Measurements from ENCODE around the gene SHISAL2A. TPM values are rescaled to one million over a fixed set of nuclear protein-coding genes. Genes with fewer than 3 reads are reported as not detected.

The SHISAL2A gene
- total RNA-seq, 1 donor from 2014 or later, result not detected

DNA sequence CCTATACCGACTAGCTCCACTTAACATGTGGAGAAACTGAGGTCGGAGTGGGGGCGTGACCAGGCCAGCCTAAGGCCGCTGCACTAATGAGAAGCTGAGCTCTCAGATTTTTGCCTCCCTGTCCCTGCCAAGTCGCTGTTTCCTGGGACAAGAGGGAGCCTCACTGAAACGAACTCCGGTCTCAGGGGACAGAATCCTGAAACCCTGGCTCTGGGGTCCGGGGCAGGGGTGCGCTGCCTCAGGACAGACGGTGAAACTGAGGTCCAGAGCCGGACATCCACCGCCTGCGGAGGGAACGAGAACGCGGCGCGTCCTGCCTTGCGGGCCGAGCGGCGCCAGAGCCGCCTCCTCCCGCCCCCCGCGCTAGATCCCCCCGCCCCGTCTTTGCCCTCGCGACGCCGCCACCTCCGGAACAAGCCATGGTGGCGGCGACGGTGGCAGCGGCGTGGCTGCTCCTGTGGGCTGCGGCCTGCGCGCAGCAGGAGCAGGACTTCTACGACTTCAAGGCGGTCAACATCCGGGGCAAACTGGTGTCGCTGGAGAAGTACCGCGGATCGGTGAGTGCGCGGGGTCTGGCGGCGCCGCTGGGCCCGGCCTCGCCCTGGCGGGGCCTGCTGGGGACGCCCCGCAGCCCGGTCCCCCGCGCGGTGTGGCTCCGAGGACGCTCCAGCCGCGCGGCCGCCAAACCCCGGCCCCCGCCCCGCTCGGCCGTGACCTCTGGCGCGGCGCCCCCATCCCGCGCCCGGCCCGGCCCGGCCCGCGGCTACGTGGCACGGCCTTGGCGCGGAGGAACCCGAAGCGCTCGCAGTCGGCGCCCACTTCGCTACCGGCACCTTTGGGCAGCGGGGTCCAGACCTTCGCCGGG, 30.7 kb upstream of the SHISAL2A start, which contains the start of gene GPX7:
TSS of gene GPX7 (plus strand) at position 381 of the 865 bp plus-strand sequence. CDS start at position 420, 39 bp downstream.
- DNase-seq (ENCODE audit: low read depth) (peak; percentile 49), FAIRE-seq (no peak)
- Mint-ChIP-seq H3K27me3 (ENCODE audit: low read depth, unreplicated experiment) (peaks cover 39% of the 10 kb centered on the region), H3K4me1 (ENCODE audit: low read depth, unreplicated experiment) (peaks cover 4% of the 10 kb centered on the region), H3K36me3 (ENCODE audit: low read depth, unreplicated experiment) (peaks cover 5% of the 10 kb centered on the region), H3K9me3 (ENCODE audit: unreplicated experiment) (peaks cover 4% of the 10 kb centered on the region), H3K4me3 (ENCODE audit: unreplicated experiment) (peak within 1 kb of the TSS; percentile 73), H3K27ac (ENCODE audit: unreplicated experiment) (peak within 1 kb of the TSS; percentile 60)
- Histone ChIP-seq H3K4me1 (ENCODE audit: insufficient read depth, low read length) (peaks cover 12% of the 10 kb centered on the region), H3K27ac (ENCODE audit: low read depth, low read length) (peak within 1 kb of the TSS; percentile 35), H3K36me3 (ENCODE audit: insufficient read depth, low read length) (no peaks in the 10 kb centered on the region), H2AFZ (ENCODE audit: low read depth, low read length) (peak within 1 kb of the TSS; percentile 99), H3K4me2 (ENCODE audit: low read length) (peak within 1 kb of the TSS; percentile 89), H3K4me3 (ENCODE audit: insufficient read depth, low read depth, low read length) (peak within 1 kb of the TSS; percentile 65), H3K9me3 (ENCODE audit: insufficient read depth, low read depth, low read length) (no peaks in the 10 kb centered on the region), H3K27me3 (ENCODE audit: insufficient read depth, low read length) (no peaks in the 10 kb centered on the region), H4K20me1 (ENCODE audit: insufficient read depth, low read length) (no peaks in the 10 kb centered on the region), H3K79me2 (ENCODE audit: insufficient read depth, low read length) (peaks cover 3% of the 10 kb centered on the region), H3K9ac (ENCODE audit: low read length) (peak within 1 kb of the TSS; percentile 86)
- TF ChIP-seq EZH2 (IDR thresholded peaks at IDR 0.05; ENCODE audit: insufficient read depth, low read length), result no peak
- TF ChIP-seq, protein P1, sequence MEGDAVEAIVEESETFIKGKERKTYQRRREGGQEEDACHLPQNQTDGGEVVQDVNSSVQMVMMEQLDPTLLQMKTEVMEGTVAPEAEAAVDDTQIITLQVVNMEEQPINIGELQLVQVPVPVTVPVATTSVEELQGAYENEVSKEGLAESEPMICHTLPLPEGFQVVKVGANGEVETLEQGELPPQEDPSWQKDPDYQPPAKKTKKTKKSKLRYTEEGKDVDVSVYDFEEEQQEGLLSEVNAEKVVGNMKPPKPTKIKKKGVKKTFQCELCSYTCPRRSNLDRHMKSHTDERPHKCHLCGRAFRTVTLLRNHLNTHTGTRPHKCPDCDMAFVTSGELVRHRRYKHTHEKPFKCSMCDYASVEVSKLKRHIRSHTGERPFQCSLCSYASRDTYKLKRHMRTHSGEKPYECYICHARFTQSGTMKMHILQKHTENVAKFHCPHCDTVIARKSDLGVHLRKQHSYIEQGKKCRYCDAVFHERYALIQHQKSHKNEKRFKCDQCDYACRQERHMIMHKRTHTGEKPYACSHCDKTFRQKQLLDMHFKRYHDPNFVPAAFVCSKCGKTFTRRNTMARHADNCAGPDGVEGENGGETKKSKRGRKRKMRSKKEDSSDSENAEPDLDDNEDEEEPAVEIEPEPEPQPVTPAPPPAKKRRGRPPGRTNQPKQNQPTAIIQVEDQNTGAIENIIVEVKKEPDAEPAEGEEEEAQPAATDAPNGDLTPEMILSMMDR (IDR thresholded peaks at IDR 0.05; ENCODE audit: insufficient read depth, low read depth, low read length), result no peak

DNA sequence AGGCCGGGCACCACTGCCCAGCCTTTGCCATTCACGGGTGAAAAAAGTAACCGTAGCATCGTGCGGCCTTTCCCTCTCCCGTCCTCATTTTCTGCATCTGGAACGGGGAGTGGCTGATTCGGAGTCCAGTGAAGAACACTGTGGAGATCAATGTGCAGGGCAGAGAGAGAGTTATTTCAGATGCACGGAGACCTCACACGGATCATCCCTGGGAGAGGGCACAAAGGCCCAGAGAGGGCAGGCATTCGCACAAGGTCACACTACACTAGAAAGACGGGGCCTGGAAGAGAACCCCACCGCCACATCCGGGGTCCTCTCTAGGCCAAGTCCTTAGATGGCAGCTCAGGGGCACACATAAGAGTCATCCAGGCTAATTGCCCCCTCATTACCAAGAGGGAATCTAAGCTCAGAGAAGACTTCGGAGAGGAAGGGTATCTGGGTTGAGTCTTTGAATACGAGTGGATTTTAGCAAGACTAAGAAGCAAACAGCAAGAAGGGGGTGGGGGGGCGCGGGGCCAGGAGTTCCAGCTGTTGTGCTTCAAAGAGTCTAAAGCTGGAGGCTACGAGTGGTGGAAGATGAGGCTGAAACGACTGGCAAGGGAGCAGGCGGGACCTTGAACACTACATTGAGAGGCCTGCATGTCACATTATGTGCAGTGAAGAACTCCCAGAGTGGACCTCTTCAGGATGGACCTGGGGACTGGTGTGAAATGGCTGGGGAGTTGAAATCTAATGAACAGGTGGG, 29.9 kb upstream of the SHISAL2A start:
- peak overlapping the region; percentile 90 for H2AFZ ChIP-seq (ENCODE audit: low read depth, low read length)
- peak overlapping the region; percentile 86 for H3K9ac ChIP-seq (ENCODE audit: low read length)
- H3K4me2 ChIP-seq (ENCODE audit: low read length), result peak overlapping the region; percentile 89
- H3K36me3 ChIP-seq (ENCODE audit: insufficient read depth, low read length), result no peaks in the 10 kb centered on the region
- H3K4me1 Mint-ChIP-seq (ENCODE audit: low read depth, unreplicated experiment), result peaks cover 4% of the 10 kb centered on the region
- H3K4me3 ChIP-seq (ENCODE audit: insufficient read depth, low read depth, low read length), result peak overlapping the region; percentile 65
- H4K20me1 ChIP-seq (ENCODE audit: insufficient read depth, low read length), result no peaks in the 10 kb centered on the region
- peak overlapping the region; percentile 8 for H3K27ac Mint-ChIP-seq (ENCODE audit: unreplicated experiment)
- H3K9me3 Mint-ChIP-seq (ENCODE audit: unreplicated experiment), result peaks cover 4% of the 10 kb centered on the region
- H3K36me3 Mint-ChIP-seq (ENCODE audit: low read depth, unreplicated experiment), result peaks cover 7% of the 10 kb centered on the region
- peaks cover 3% of the 10 kb centered on the region for H3K79me2 ChIP-seq (ENCODE audit: insufficient read depth, low read length)
- H3K27ac ChIP-seq (ENCODE audit: low read depth, low read length), result no peak overlapping the region
- TF ChIP-seq, protein P1 (IDR thresholded peaks at IDR 0.05; ENCODE audit: insufficient read depth, low read depth, low read length), result no peak
- TF ChIP-seq EZH2 (IDR thresholded peaks at IDR 0.05; ENCODE audit: insufficient read depth, low read length), result no peak
- no peaks in the 10 kb centered on the region for H3K27me3 ChIP-seq (ENCODE audit: insufficient read depth, low read length)
- peaks cover 12% of the 10 kb centered on the region for H3K4me1 ChIP-seq (ENCODE audit: insufficient read depth, low read length)
- DNase-seq (ENCODE audit: low read depth) (peak; percentile 8), FAIRE-seq (no peak)
- H3K4me3 Mint-ChIP-seq (ENCODE audit: unreplicated experiment), result peak overlapping the region; percentile 71
- H3K9me3 ChIP-seq (ENCODE audit: insufficient read depth, low read depth, low read length), result no peaks in the 10 kb centered on the region
- H3K27me3 Mint-ChIP-seq (ENCODE audit: low read depth, unreplicated experiment), result peaks cover 41% of the 10 kb centered on the region

All from astrocyte (in vitro differentiated cells and primary cell).